ENCODE measurements around the gene SCO2.
"Not testable (repeated sequence)": the region's sequence is repeated elsewhere in the genome, so short reads cannot be mapped to it uniquely, and the experiment has no call there.

The SCO2 gene

GRCh38 chr22:50551160-50551752 is 25.9 kb upstream of the SCO2 start:
- no peak for DNase-seq

- DNase-seq, result no peak
Observed at GRCh38 chr22:50550395-50550794, 25.0 kb upstream of the SCO2 start.

- DNase-seq, result no peak
Observed at GRCh38 chr22:50548921-50549790, 23.8 kb upstream of the SCO2 start.

GRCh38 chr22:50548040-50548920 is 22.9 kb upstream of the SCO2 start:
- DNase-seq, result no peak

- no peak for DNase-seq
Observed at GRCh38 chr22:50547263-50547985, 22.0 kb upstream of the SCO2 start.

- no peak for DNase-seq
Observed at GRCh38 chr22:50546326-50547262, 21.2 kb upstream of the SCO2 start.

- no peak for DNase-seq
Observed at GRCh38 chr22:50545522-50546325, 20.3 kb upstream of the SCO2 start, which contains the start of gene KLHDC7B. KLHDC7B (plus strand) TSS chr22:50545899; CDS start chr22:50546244, 345 bp downstream.

- no peak for DNase-seq
Observed at GRCh38 chr22:50544746-50545253, 19.4 kb upstream of the SCO2 start.

- peak in 23 of 56 donors; percentile 10 to 73 (median 32) for DNase-seq
Observed at GRCh38 chr22:50544078-50544745, 18.8 kb upstream of the SCO2 start.

- DNase-seq, result no peak
Observed at GRCh38 chr22:50542416-50542927, 17.1 kb upstream of the SCO2 start.

- not testable (repeated sequence) for DNase-seq
Observed at GRCh38 chr22:50541667-50542026, 16.2 kb upstream of the SCO2 start.

- no peak for DNase-seq
Observed at GRCh38 chr22:50540381-50540780, 15.0 kb upstream of the SCO2 start.

- DNase-seq, result no peak
Observed at GRCh38 chr22:50537765-50538164, 12.4 kb upstream of the SCO2 start.

GRCh38 chr22:50536226-50536625 is 10.8 kb upstream of the SCO2 start:
- DNase-seq, result no peak

- DNase-seq, result no peak
Observed at GRCh38 chr22:50535113-50535512, 9.7 kb upstream of the SCO2 start.

GRCh38 chr22:50533856-50534711 is 8.7 kb upstream of the SCO2 start:
- not testable (repeated sequence) for DNase-seq
